Measurements from ENCODE around the gene ZMYM2.

ZMYM2 gene

DNA sequence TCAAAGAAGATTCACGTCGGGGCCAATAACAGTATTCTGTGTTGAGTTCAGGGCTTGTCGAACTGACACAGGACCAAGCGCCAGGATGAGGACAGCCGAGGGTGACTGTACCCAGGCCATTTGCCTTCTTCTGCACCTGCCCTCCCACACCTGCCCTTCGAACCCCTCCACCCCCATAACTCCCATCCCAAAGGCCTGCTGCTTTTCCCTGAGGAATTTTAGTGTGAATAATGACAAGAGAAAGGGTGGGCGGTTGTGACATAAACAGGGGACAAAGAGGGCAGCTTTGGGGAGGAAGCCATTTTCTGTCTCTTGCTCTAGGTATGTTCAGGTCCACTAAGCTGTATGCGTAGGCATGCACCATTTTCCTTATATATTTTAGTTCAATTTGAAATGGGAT is 176.2 kb downstream of the ZMYM2 start:
- no peak for DNase-seq (ENCODE audit: low read depth)

DNA sequence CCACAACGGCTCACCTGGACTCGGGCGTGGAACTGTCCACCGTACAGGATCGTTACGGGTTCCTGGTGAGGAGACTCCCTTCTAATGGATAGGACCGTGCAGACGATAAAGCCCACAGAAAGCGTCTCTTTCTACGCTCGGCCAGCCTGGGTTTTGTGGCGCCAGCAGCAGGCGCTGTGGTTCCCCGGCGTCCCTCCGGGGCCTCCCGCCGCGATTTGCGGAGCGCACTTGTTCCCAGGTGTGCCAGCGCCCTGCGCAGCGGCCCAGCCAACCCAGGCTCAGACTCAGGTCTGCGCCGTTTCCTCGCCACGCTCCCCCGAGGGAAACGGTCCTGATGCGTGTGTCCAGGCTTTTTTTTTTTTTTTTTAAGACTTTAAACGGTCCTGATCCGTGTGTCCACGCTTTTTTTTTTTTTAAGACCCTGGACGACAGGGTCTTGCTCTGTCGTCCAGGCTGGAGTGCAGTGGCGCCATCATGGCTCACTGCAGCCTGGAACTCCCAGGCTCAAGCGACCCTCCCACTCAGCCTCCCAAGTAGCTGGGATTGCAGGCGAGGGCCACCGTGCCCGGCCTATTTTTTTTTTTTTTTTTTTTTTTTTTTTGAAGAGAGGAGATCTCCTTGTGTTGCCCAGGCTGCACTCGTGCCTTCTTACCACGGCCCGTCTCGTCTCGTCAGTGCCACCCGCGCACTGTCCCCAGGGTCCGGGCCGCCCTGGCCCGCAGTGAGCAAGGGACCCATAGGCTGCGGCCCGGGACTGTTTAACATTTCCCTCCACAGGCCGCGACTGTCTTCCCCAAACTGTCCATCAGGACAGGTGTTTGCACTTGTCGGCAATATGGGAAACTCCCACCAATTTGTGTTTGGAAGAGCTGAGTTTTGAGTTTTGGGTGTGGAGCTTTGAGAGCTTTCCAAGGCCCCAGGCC is 178.5 kb downstream of the ZMYM2 start:
- no peak for DNase-seq (ENCODE audit: low read depth)

DNA sequence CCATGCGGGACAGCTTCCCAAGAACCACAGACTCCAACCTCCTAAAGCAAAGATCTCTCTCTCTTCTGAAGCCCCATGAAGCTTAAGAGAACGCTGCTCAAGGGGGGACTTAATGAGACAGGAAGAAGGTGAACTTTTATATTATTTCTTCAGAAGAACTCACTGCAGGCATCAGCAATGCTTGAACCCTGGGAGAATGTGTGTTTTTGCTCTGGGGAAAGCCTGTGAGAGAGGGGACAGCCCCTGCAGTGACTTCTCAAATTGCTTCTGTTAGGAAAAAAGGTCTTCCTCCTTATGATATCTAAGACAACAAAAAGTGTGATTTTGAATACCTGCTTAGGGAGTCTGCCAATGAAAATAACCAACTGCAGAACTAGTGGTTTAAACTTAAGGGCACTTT is 179.3 kb downstream of the ZMYM2 start:
- no peak for DNase-seq (ENCODE audit: low read depth)

DNA sequence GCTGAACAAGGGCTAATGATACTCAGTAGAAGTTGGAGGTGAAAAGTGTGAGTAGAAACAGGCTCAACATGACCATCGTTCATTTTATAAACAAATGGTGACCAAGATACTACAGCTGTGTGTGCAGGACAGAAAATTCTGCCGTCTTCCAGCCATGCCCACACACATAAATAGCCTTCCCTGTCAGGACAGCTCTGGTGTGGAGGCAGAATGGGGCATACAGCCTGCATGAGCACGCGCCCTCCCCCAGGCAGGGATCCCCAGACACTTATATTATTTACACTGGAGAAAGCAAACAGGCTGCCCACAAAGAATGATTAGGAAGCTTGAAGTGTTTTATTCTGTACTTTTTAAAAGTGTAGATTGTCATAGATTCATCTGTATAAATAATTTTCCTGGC is 182.0 kb downstream of the ZMYM2 start:
- DNase-seq (ENCODE audit: low read depth), result no peak
